T-helper 9 cell (primary cell): Measurements from ENCODE around the gene YWHAQ.
A peak's percentile ranks its signal among the peaks of the same experiment; 100 is the strongest.

Source experiments
- DNase-seq: peaks from one replicate; pipeline ENCODE4 v3.0.0-alpha.2; 2020
- total RNA-seq, 2 donors: gene quantifications; one replicate each; lab custom pipeline; 2026; lab: John Stamatoyannopoulos, UW

YWHAQ gene
- 257 to 316 reads per million in 2 donors for total RNA-seq

DNA sequence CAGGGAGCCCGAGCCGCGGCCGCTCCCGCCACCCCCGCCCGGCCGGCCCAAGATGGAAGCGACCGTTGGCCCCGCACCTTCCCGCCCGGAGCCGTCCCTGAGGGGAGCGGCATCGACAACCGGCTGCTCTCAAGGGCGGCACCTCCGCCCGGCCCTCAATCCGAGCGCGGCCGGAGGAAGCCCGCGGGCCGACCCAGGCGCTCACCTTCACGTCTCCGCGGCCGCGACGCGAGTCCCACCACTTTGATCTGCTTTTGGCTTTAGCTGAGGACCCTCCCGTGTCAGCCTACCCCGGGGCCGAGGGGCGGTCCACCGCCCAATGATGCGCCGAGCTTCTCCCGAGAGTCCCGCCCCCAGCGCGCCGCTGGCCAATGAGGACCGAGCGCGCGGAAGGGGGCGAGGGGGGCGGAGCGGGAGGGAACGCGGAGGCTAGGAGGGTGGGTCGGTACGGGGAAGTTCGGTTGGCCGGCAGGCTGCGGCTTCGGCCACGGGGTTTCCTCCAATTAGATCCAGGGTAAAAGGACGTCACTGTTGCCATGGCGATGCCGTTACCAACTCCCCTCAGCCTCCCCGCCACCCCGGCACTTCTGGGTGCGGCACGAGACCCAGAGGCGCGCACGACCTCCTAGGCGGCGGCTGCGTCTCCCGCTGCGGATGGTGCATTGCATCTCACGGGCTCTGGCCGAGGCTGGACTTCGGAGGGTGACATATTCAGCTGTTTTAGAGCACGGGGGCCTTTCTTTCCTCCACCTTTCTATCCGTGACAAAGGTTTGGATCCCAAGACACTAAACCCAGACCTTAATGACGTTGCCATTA lies at the start of gene YWHAQ:
Gene YWHAQ, minus strand, starts transcription at position 262 of the 817 bp plus-strand sequence. CDS start 545 bp downstream, outside the sequence.
- DNase-seq: peak; percentile 93

- DNase-seq: no peak
These were observed 49.3 kb upstream of the YWHAQ start for GRCh38 chr2:9680082-9680481.

GRCh38 chr2:9679218-9679617 lies 48.4 kb upstream of the YWHAQ start:
- no peak for DNase-seq

DNA sequence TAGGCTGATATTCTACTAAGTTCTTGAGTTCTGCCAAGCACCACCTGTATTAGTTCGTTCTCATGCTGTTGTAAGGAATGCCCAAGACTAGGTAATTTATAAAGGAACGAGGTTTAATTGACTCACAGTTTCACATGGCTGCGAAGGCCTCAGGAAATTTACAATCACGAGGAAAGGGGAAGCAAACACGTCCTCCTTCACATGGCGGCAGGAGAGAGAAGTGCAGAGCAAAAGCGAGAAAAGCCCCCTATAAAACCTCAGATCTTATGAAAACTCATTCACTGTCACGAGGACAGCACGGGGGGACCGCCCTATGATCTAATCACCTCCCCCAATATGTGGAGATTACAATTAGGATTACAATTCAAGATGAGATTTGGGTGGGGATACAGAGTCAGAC lies 47.7 kb upstream of the YWHAQ start:
- DNase-seq: no peak

DNA sequence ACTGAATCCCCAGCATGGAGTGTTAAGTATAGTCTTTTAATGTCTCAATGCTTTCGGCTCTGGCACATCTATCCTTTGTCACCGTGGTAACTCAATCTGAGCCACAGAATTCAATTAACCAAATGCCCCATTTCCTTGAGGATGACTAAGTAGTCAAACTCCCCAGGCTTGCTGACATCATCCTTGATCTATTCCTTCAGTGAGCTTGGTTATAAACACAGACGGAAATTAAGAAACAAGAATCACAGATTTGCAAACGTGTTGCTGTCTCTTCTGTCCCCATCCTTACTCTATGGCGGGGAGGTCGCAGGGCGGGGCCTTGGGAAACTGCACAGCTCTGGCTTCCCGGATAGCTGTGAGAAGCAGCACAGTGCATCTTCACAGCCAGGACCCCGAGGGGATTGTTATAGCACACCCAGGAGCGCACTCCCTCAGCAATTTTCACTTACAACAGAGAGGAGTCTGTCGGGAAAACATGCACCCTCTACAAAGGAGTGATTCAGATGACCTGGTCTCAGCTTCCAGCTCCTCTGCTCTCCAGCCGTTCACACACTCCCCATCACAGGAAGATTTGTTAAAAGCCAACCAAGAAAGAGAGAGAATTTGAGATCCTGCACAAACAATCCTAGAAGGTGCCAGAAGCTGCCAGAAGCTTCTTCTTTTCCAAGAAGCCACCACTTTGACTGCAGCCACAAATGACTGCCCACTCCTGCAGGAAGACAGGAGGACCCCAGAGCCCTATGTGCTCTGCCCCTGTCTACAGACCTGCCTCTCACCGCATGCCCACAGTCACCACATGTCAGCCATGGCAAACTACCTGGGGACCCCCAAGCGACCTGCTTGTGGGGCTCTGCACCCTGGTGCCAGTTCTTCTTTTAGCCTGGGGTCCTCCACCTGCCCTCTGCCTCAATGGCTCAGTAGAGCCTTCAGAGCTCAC lies 44.9 kb upstream of the YWHAQ start:
- no peak for DNase-seq

GRCh38 chr2:9674891-9675414 lies 44.2 kb upstream of the YWHAQ start:
- no peak for DNase-seq

DNA sequence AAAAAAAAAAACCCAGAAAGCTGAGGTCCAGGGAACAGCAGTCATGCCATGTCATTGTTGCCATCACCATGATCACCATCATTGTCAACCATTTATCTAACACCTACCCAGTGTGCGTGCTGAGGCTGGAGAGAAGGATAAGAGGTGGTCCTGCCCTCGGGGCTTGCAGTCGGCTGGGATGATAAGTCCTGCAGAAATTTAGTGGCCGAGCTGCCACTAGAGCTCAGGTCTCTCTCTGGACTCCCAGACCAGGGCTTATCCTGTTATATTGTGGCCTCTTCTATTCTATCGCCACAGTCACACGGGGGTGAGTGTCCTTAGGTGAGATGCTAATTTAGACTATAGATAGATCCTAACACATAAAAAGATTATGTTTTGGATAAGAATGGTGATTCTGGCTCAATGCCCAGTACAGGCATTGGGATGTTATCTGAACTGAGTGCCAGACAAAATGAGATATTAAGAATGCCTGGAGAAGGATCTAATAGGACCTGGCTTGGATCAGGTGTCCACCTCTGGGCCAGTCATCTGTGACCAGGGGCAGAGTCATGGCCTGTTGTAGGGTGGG lies 43.2 kb upstream of the YWHAQ start:
- DNase-seq: no peak

GRCh38 chr2:9668687-9669345 lies 38.0 kb upstream of the YWHAQ start:
- no peak for DNase-seq

GRCh38 chr2:9667826-9668225 lies 37.0 kb upstream of the YWHAQ start:
- no peak for DNase-seq

DNA sequence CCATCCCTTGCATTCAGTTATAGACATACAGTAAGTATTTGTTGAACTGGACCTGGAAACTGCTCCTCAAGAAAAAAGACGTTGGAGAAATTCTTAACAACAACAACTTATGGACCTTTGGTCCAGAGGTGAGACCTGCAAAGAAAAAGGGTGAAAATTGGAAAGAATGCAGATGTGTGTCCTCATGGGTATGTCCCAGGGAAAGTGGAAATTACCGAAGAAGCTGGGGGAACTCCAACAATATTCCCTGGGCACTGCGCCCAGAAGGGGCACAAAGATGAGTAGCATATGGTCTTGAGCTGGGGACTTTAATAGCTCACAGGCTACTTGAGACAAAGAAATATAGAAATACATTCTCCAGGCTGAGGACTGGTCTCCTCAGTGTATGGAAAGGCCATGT lies 35.5 kb upstream of the YWHAQ start:
- DNase-seq: no peak

GRCh38 chr2:9665898-9666297 lies 35.1 kb upstream of the YWHAQ start:
- no peak for DNase-seq

DNA sequence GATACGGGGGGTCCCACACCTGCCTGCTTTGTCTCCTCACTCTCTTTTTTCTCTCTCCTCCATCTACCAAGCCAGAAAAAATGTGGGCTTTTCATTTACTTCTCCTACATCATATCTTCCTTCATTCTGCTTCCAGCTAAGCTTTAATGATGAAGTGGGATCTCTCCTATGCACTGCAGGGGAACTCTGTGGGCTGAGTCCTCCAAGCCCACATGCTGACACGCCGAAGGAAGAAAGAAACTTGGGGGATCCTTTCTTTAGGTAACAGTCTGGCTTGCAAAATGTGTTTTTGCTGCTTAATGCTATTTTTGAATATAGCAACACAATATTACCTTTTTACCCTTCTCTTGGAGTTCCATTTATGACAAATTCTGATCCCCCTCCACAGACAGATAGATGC lies 33.6 kb upstream of the YWHAQ start:
- DNase-seq: no peak

DNA sequence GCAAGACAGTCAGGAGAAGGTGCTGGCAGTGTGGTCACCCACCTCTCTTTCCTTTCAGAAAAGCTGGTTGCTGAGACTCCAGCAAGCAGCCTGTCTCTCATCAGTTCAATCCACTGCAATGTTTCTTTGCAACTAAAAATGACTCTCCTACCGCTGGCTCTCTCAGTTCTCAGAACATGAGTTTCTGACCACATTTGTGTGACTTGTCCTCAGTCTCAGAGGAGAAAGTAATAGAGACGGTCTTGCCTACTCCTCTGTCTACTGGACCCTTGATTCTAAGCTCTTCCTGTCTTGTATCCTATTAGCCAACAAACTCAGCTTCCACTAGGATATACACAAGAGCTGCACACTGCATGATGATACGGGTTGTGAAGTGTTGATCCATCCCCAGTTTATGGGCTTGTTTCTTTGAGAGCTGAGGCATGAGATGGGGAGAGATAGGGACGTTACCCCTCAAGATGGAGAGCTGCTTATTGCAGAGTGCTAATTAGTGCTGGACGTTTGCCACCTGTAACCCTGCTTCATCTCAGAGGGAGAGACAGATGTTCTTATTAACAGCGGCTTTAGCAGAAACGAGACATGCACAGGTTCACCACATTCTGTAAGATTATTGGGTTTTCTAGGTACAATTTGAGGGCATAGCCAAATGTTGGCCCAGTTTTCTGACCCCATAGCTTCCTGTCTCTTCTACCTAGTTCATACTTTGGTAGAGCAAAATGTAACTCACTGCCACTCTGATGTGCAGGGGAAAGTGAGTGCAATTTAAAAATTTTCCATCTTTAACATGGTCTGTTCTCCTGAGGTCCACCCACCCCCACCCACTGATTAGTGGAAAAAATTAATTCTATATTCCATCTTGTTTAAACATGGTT lies 32.4 kb upstream of the YWHAQ start:
- no peak for DNase-seq

GRCh38 chr2:9661261-9661660 lies 30.5 kb upstream of the YWHAQ start:
- DNase-seq: no peak

- DNase-seq: no peak
These were observed 30.0 kb upstream of the YWHAQ start for GRCh38 chr2:9660781-9661180.

DNA sequence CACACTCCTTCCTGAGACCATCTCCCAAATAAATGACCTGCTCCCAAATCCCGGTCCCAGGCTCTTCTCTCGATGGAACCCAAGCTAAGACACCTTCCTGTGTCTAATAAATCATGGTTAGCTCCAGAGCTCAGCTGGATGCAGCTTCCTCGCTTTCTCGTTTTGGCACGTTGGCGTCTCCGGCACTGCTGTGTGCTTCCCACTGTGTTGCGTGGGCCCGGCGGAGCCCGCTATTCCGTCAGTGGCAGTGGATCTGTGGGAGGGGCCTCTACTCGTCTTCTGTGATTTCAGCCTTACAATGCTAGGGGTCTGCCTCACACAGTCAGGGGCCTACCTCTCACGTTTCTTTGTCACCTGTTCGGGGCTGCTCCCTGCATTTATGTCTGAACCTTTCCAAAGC lies 29.4 kb upstream of the YWHAQ start:
- DNase-seq: no peak

DNA sequence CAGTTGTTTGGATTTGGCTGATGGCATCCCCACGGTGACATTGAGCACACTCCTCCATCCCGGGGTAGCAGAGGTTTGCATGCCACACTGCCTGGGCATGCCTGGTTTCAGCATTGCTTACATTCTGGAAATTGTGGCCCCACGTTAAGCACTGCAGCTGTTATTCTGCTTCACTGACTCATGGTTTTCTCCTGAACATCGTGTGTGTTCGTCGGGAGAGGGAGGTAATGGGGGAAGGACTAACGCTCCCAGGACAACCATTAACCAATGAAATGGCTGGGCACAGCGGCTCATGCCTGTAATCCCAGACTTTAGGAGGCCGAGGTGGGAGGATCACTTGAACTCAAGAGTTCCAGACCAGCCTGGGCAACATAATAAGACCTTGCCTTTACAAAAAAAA lies 28.2 kb upstream of the YWHAQ start:
- no peak for DNase-seq

- no peak for DNase-seq
These were observed 26.9 kb upstream of the YWHAQ start for GRCh38 chr2:9657731-9658130.

GRCh38 chr2:9657083-9657482 lies 26.3 kb upstream of the YWHAQ start:
- DNase-seq: no peak

DNA sequence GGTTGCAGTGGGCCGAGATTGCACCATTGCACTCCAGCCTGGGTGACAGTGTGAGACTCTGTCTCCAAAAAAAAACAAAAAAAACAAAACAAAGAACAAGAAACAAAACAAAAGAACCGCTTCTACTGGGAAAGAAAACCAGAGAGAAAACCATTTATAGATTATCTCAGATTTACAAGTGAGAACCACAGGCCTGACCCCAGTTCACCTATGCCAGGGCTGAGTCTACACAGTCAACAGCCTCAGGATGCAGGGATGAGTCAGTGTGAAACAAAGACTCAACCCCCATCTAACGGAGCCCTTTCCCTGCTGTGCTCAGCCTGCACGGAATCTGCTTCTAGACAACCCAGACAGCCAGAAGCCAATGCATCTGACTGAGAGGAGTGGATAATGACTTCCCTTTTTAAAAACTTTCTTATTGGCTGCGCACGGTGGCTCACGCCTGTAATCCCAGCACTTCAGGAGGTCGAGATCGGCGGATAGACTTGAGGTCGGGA lies 25.5 kb upstream of the YWHAQ start:
- DNase-seq: peak; percentile 26
